ENCODE measurements around the gene OR52A1. TPM values are rescaled to one million over a fixed set of nuclear protein-coding genes. Genes with fewer than 3 reads are reported as not detected.

OR52A1 gene
- total and polyA plus RNA-seq, 9 of the 15 experiments (the other 6 are each of a cell fraction or from before 2014, with no cell fraction given), result under 0.01 to 0.33 (median 0.13) TPM; not detected in 3

- H3K79me2 ChIP-seq (ENCODE audit: control insufficient read depth, insufficient read depth, low read length), result no peaks in the 10 kb centered on the region
- no peak overlapping the region for H3K4me3 ChIP-seq
- ATAC-seq (no peak), FAIRE-seq (no peak), DNase-seq (ENCODE audit: extremely low read depth in 1 of 4, low spot score in 3 of 4) (no peak)
- intact Hi-C loops (cut with micrococcal nuclease), result no loop called here
- POLR2A ChIA-PET, result interaction anchor here (0.6 to 1.2 kb wide), 4 partner anchors 9 to 449 kb away, joined by 3 read pairs; no protein-coding TSS in a partner anchor
- CTCF ChIA-PET (ENCODE audit: low intra/inter-chr PET ratio), result no interaction called here
- 57% methylated on average over 2 of the region's 2 CpGs for WGBS (ENCODE audit: insufficient coverage, low coverage, missing lambda C conversion rate)
- H3K9ac ChIP-seq (ENCODE audit: insufficient read depth in 1 of 2, low read depth in 2 of 2, low read length in 2 of 2), result no peak overlapping the region
- no peaks in the 10 kb centered on the region for H3K9me1 ChIP-seq (ENCODE audit: control insufficient read depth, insufficient read depth, low read length)
- H3K9me3 ChIP-seq (replicated peaks; ENCODE audit: control insufficient read depth, insufficient read depth, low read depth, low read length), result no peaks in the 10 kb centered on the region; the same call in 1 of the 2 replicates
- BruUV-seq (replicated peaks), result no TSS peak
- H4K20me1 ChIP-seq (replicated peaks; ENCODE audit: control insufficient read depth, insufficient read depth, low read length), result no peaks in the 10 kb centered on the region
- H3K27ac ChIP-seq (ENCODE audit: extremely low read depth, low read depth, low read length), result no peak overlapping the region
- no peaks in the 10 kb centered on the region for H3K27me3 ChIP-seq (ENCODE audit: control insufficient read depth in 2 of 2, insufficient read depth in 2 of 2, low read length in 2 of 2)
- in situ Hi-C loops (cut with MboI), result no loop called here
- H3K4me2 ChIP-seq (ENCODE audit: insufficient read depth, low read length), result no peak overlapping the region
- no peaks in the 10 kb centered on the region for H3K4me1 ChIP-seq (replicated peaks in 1 of 2; ENCODE audit: control insufficient read depth in 2 of 2, insufficient read depth in 2 of 2, low read length in 2 of 2)
- TF ChIP-seq CCNT2 (IDR thresholded peaks at IDR 0.05; ENCODE audit: borderline replicate concordance, extremely low read depth, insufficient read length, low read depth, low read length) (no peak), KLF6 (CRISPR knock-in tag; IDR thresholded peaks at IDR 0.05; ENCODE audit: borderline replicate concordance) (no peak), FOXJ3 (CRISPR knock-in tag; IDR thresholded peaks at IDR 0.05) (no peak), TEAD2 (tag; IDR thresholded peaks at IDR 0.05) (no peak), FOSL1 (tag; conservative IDR thresholded peaks at IDR 0.05) (no peak), FOS (IDR thresholded peaks at IDR 0.05; ENCODE audit: extremely low read depth, insufficient read length) (no peak)
- TF ChIP-seq, protein P1, sequence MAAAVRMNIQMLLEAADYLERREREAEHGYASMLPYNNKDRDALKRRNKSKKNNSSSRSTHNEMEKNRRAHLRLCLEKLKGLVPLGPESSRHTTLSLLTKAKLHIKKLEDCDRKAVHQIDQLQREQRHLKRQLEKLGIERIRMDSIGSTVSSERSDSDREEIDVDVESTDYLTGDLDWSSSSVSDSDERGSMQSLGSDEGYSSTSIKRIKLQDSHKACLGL (CRISPR knock-in tag; IDR thresholded peaks at IDR 0.05; ENCODE audit: borderline replicate concordance, poor library complexity, severe bottlenecking), result no peak
- H2AFZ ChIP-seq (ENCODE audit: low read depth, low read length), result peak overlapping the region; percentile 4; the same call in 1 of the 2 replicates
- H3K36me3 ChIP-seq (ENCODE audit: control insufficient read depth, insufficient read depth, low read length), result no peaks in the 10 kb centered on the region
These were observed 33.6 kb upstream of the OR52A1 start for GRCh38 chr11:5188201-5188600.
